HG03045 (cell line): ENCODE results near the gene AHNAK2.

ENCODE experiments used
- ATAC-seq: cut with Tn5 transposase; IDR thresholded peaks from one replicate; pipeline ENCODE4 v1.9.1; 2021; ENCODE audit warnings: mild to moderate bottlenecking, moderate library complexity; ENCODE audit not compliant: unreplicated experiment

The AHNAK2 gene

GRCh38 chr14:104887623-104888488 is 90.3 kb downstream of the AHNAK2 start:
- no peak for ATAC-seq
